Coronary artery (tissue), 2 donors: Measurements from ENCODE around the gene CCNC.

Experiments used
- DNase-seq: peaks from one replicate; pipeline ENCODE4 v3.0.0-alpha.2; 2017; ENCODE audit warnings: low spot score
- H3K27ac ChIP-seq, 2 donors: fragments of 200-600 bp; sonication (generic); one replicate each; pipeline ENCODE4 v1.5.1; 2016 to 2019
- H3K4me3 ChIP-seq: fragments of 200-600 bp; sonication (generic); 2 replicates; pipeline ENCODE4 v1.5.1; 2016; ENCODE audit warnings: mild to moderate bottlenecking, moderate library complexity
- CTCF ChIP-seq: fragments of 200-600 bp; sonication (generic); IDR thresholded peaks from one replicate; pipeline ENCODE4 v1.5.1; 2019; ENCODE audit warnings: antibody characterized with exemption

The CCNC gene

GRCh38 chr6:99553888-99554287, 14.6 kb downstream of the CCNC start:
- no peak overlapping the region for H3K27ac ChIP-seq
- no peak for DNase-seq
- TF ChIP-seq CTCF, result no peak
- H3K4me3 ChIP-seq, result no peak overlapping the region

- H3K4me3 ChIP-seq, result no peak overlapping the region
- H3K27ac ChIP-seq, result no peak overlapping the region
- no peak for TF ChIP-seq CTCF
- DNase-seq, result no peak
Measured at GRCh38 chr6:99550046-99550748, 18.3 kb downstream of the CCNC start.

GRCh38 chr6:99548706-99549105, 19.8 kb downstream of the CCNC start:
- no peak for DNase-seq
- TF ChIP-seq CTCF, result no peak
- H3K27ac ChIP-seq, result no peak overlapping the region
- no peak overlapping the region for H3K4me3 ChIP-seq

GRCh38 chr6:99547526-99547925, 20.9 kb downstream of the CCNC start:
- Histone ChIP-seq H3K4me3 (no peak overlapping the region), H3K27ac (no peak overlapping the region)
- TF ChIP-seq CTCF, result no peak
- DNase-seq, result no peak

- H3K4me3 ChIP-seq, result no peak overlapping the region
- no peak for DNase-seq
- no peak for TF ChIP-seq CTCF
- no peak overlapping the region for H3K27ac ChIP-seq
Measured at GRCh38 chr6:99545442-99545841, 23.0 kb downstream of the CCNC start.

GRCh38 chr6:99543968-99544367, 24.5 kb downstream of the CCNC start:
- no peak for DNase-seq
- no peak overlapping the region for H3K27ac ChIP-seq
- H3K4me3 ChIP-seq, result no peak overlapping the region
- TF ChIP-seq CTCF, result no peak

- no peak overlapping the region for H3K4me3 ChIP-seq
- no peak for TF ChIP-seq CTCF
- no peak for DNase-seq
- H3K27ac ChIP-seq, result no peak overlapping the region
Measured at GRCh38 chr6:99530627-99531026, 37.8 kb downstream of the CCNC start.
